HG02938 (cell line): ENCODE data around the gene ROPN1L.

Experiments
- ATAC-seq: cut with Tn5 transposase; IDR thresholded peaks from one replicate; pipeline ENCODE4 v1.9.1; 2021; ENCODE audit warnings: mild to moderate bottlenecking, moderate library complexity; ENCODE audit not compliant: unreplicated experiment

Gene ROPN1L

GRCh38 chr5:10427201-10427600 lies 14.5 kb upstream of the ROPN1L start:
- no peak for ATAC-seq

GRCh38 chr5:10427978-10428377 lies 13.7 kb upstream of the ROPN1L start:
- ATAC-seq = no peak

DNA sequence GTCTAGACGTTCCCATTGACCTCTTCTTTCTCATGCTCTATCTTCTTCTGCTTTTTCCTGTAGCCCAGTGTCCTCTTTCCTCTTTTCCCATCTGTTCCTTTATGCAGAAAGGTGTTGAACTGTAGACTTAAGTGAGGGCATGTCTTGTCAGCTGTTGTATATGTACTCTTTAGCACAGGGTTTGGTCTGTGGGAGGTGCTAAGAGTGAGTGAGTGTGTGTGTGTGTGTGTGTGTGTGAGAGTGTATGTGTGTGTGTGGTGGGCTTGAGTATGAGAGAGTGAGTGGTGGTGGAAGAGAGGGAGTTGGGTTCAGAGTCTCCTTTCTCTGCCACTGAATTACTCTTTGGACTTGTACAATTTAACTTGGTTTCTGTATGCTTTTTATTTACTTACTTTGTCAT lies 10.3 kb upstream of the ROPN1L start:
- ATAC-seq = no peak

GRCh38 chr5:10432059-10433008 lies 9.3 kb upstream of the ROPN1L start:
- no peak for ATAC-seq

- no peak for ATAC-seq
Measured at GRCh38 chr5:10434392-10434791, 7.3 kb upstream of the ROPN1L start.

DNA sequence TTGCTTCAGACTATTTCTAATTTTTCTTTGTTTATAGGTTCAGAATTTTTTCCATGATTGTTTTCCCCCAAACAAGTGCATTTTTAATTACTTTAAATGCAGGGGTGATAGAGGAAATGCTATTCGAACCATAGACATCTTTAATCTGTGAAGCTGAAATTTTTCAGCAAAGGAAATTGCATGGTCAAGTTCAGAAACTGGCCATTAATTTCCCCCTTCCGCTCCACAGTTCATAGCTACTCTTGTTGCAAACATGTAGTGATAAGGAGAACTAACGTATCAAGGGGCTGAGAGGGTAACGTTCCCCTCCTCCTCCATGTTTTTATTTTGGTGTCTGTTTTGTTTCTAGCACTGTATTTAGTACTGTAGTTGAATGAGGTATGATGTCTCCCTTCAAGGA lies 3.4 kb upstream of the ROPN1L start:
- no peak for ATAC-seq

DNA sequence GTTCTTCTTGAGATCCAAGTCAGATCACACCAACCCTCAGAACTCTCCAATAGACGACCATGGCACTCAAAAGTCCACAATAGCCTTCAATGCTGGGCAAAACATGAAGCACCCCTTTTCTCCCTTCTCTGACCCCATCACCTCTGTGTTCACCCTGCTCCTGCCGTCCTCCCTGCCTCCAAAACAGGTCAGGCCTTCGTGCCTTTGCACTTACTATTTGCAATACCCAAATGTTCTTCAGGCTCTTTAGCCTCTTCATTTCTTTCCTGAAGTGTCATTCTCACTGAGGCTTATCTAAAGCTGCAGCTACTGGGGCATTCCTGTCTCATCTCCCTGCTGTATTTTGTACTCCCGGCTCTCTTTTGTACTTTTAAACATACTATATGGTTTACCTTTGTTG lies 2.0 kb upstream of the ROPN1L start:
- no peak for ATAC-seq

- ATAC-seq = no peak
Measured at GRCh38 chr5:10440367-10440990, 1.2 kb upstream of the ROPN1L start.

DNA sequence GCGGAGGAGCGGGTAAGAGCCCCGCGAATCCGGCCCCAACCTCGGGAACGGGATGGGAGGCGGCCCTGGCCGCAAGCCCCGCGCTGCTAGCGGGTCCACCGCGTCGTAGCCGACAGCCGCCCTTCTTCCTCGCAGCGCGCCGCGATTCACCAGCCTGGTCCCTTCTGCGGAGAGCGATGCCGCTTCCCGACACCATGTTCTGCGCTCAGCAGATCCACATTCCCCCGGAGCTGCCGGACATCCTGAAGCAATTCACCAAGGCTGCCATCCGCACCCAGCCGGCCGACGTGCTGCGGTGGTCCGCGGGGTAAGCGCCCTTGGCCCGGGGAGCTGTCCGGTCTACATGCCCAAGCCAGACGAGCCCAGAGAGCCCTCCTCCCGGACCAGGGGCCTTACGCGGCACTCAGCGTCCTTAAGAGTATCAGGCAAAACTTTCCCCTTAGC lies 335 bp downstream of the ROPN1L start:
- ATAC-seq = peak; percentile 48

GRCh38 chr5:10442576-10442975 lies 897 bp downstream of the ROPN1L start:
- ATAC-seq = no peak

- no peak for ATAC-seq
Measured at GRCh38 chr5:10445352-10445751, 3.7 kb downstream of the ROPN1L start.

- ATAC-seq = no peak
Measured at GRCh38 chr5:10446490-10446889, 4.8 kb downstream of the ROPN1L start.

- ATAC-seq = no peak
Measured at GRCh38 chr5:10447041-10447440, 5.4 kb downstream of the ROPN1L start.

DNA sequence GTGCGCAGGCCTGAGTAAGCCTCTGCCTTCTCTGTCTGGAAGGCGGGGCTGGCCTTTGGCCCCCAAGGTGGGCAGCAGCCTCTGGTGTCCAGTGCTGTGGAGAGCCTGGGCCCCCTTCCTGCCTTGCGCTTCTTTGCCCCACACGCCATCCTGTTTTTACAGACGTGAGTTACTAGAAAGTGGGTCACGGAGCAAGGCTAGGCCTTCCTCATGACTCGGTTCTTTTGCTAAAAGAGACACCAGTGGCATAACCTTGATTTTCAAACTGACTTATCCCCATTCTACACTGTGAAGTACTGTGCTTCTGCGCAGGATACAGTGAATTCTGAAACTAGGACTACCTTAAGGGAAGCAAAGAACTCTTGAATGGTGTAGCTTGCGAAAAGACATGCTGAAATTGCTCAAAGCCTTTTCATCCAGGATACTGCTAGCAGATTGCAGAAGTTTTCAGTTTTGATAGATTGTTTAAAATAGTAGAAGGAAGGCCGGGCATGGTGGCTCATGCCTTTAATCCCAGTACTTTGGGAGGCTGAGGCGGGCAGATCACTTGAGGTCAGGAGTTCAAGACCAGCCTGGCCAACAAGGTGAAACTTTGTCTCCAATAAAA lies 7.2 kb downstream of the ROPN1L start:
- no peak for ATAC-seq

DNA sequence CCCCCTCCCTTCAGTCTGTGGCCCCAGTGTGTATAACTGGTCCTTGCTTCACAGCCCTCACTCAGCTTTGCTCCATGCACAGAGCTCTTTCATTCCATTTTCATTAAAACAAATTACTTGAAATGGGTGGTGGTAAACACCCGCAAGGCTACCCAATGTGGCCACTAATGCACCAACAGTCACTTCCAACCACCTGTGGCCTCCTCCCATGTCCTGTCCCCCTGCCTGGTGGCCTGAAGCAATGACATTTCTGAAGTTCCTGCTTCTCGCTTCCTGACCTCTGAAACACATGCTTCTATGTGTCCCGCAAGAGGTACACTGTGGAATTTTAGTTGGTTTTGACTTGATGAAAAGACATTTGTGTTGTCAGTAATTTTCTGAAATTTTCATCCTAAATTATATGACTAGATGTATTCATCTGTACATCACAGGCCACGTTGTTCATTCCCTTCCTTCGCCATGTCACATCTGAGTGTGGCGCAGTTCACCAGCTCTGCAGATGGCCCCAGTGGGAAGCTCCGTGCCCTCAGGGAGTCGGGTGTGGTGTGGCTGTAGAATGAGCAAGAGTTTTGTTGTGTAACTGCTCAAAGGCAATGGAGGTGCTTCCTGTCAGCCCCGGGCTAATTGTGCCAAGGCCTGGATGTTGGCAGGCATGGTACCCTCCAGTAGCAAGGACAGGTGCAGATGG lies 9.6 kb downstream of the ROPN1L start:
- no peak for ATAC-seq

GRCh38 chr5:10452768-10453331 lies 11.2 kb downstream of the ROPN1L start:
- peak; percentile 86 for ATAC-seq

GRCh38 chr5:10453545-10453944 lies 11.9 kb downstream of the ROPN1L start:
- no peak for ATAC-seq

GRCh38 chr5:10454591-10455276 lies 13.1 kb downstream of the ROPN1L start:
- no peak for ATAC-seq

GRCh38 chr5:10455277-10455670 lies 13.6 kb downstream of the ROPN1L start:
- no peak for ATAC-seq
